ENCODE data around the gene CKM.

Gene CKM

DNA sequence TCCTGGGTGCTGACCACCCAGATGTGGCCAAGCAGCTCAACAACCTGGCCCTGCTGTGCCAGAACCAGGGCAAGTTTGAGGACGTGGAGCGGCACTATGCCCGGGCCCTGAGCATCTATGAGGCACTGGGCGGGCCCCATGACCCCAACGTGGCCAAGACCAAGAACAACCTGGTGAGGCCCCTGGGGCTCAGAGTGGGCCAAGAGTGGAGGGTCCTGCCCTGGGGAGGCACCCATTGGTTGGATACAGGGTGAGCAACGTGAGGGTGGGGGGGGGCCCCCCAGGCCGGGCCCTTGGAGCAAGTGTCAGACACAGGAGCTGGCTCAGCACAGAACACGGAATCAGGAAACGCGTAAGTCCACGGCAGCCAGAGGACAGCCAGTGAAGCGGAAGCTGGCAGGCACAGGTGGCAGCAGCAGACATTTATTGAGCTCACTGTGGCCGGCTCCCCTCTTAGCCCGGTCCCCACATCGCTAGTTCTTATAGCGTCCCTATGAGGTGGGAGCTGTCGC lies 26.8 kb upstream of the CKM start:
- TF ChIP-seq, protein P1, sequence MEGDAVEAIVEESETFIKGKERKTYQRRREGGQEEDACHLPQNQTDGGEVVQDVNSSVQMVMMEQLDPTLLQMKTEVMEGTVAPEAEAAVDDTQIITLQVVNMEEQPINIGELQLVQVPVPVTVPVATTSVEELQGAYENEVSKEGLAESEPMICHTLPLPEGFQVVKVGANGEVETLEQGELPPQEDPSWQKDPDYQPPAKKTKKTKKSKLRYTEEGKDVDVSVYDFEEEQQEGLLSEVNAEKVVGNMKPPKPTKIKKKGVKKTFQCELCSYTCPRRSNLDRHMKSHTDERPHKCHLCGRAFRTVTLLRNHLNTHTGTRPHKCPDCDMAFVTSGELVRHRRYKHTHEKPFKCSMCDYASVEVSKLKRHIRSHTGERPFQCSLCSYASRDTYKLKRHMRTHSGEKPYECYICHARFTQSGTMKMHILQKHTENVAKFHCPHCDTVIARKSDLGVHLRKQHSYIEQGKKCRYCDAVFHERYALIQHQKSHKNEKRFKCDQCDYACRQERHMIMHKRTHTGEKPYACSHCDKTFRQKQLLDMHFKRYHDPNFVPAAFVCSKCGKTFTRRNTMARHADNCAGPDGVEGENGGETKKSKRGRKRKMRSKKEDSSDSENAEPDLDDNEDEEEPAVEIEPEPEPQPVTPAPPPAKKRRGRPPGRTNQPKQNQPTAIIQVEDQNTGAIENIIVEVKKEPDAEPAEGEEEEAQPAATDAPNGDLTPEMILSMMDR (IDR thresholded peaks at IDR 0.05) = no peak
- no peak for TF ChIP-seq ZFX (IDR thresholded peaks at IDR 0.05; ENCODE audit: borderline replicate concordance)

DNA sequence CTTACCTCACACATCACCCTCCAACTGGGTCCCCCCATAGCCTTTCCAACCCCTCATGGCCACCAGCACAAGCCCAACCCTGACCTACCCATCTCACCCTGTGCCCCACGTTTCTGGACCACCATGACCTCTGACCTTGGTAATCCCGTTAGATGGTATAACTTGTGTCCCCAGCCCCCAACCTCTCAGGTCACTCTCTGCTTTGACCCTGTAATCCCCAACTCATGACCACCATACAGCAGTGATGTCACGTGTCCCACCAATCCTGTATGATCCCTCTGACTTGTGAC lies 26.4 kb upstream of the CKM start:
- no peak overlapping the region for H3K27ac ChIP-seq
- TF ChIP-seq, protein P1 (IDR thresholded peaks at IDR 0.05) = no peak
- no peak for TF ChIP-seq ZFX (IDR thresholded peaks at IDR 0.05; ENCODE audit: borderline replicate concordance)

More for the DNA sequence above, 26.8 kb upstream of the CKM start:
- H3K27ac ChIP-seq = 0 out of 2 replicates have a peak overlapping the region, but pooled peaks have one; percentile 10

DNA sequence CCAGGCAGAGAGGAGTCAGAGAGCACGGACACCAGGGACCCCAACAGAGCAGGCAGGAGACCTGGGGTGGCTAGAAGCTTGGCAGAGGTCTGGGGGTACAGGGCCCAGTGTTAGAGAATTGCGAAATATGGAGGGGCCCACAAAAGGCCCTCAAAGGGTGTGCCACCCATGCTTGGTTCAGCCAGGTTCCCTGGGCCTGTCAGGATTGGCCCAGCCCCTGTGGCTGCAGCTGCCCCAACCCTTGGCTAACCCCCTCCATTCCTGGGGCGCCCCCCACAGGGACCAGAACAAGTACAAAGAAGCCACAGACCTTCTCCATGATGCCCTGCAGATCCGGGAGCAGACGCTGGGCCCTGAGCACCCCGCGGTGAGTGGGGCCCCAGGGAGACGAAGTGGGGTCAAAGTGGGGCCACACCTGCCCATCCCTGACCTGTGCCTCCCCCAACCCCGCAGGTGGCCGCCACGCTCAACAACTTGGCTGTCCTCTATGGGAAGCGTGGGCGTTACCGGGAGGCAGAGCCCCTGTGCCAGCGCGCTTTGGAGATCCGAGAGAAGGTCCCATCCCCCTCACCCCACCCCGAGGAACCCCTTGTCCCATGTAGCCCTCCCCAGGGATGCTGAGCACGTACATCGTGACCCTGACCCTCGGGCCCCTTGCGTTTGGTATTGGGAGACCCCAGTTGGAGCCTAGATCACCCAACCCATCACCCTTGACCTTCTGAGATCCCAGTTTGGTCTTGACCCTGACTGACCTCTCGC lies 25.9 kb upstream of the CKM start:
- TF ChIP-seq, protein P1 (IDR thresholded peaks at IDR 0.05) = no peak
- TF ChIP-seq ZFX (IDR thresholded peaks at IDR 0.05; ENCODE audit: borderline replicate concordance) = no peak
- H3K27ac ChIP-seq = no peak overlapping the region

DNA sequence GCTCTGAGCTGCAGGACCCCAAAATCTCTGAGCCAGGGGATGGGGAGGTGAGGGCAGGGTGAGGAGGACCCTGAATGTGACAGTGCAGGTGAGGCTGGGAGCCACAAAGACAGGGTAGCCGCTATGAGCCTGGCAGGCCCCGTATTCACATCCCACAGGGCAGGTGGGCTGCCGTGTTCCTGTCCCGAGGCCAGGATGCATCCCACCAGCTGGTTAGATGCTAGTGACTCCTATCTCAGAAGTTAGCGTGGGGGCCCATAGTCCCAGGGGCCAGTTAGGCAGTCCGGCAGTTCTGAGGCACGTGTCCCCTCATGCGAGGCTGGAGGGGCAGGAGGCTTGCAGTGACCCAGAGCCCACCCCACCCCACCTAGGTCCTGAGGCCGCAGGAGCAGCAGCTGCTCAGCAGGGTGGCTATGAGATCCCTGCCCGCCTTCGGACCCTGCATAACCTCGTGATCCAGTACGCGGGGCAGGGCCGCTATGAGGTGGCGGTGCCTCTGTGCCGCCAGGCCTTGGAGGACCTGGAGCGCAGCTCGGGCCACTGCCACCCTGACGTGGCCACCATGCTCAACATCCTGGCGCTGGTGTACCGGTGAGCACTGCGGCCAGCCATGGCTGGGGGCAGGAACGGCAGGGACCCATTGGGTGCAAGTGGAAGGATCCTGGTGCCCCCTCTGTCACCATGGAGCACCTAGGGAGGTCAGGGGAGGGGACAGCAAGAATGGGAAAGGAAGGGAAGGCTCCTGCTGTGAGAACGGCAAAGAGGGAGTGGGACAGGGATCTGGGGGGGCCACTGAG lies 25.1 kb upstream of the CKM start:
- TF ChIP-seq ZFX (IDR thresholded peaks at IDR 0.05; ENCODE audit: borderline replicate concordance) = no peak
- TF ChIP-seq, protein P1 (IDR thresholded peaks at IDR 0.05) = no peak
- H3K27ac ChIP-seq = no peak overlapping the region

DNA sequence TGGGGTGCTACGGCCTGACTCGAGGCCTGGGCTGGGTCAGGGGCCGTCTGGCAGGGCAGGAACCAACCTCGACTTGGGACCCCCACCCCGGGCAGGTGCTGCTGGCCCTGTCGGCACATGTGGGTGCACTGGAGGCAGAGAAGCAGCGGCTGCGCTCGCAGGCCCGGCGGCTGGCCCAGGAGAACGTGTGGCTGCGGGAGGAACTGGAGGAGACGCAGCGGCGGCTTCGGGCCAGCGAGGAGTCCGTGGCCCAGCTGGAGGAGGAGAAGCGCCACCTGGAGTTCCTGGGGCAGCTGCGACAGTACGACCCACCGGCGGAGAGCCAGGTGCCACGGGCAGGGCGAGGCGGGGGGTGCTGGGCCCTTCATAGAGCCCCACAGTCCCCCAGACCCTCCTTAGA lies 23.8 kb upstream of the CKM start:
- TF ChIP-seq ZFX (IDR thresholded peaks at IDR 0.05; ENCODE audit: borderline replicate concordance) = no peak
- TF ChIP-seq, protein P1 (IDR thresholded peaks at IDR 0.05) = peak; percentile 61
- H3K27ac ChIP-seq = no peak overlapping the region

DNA sequence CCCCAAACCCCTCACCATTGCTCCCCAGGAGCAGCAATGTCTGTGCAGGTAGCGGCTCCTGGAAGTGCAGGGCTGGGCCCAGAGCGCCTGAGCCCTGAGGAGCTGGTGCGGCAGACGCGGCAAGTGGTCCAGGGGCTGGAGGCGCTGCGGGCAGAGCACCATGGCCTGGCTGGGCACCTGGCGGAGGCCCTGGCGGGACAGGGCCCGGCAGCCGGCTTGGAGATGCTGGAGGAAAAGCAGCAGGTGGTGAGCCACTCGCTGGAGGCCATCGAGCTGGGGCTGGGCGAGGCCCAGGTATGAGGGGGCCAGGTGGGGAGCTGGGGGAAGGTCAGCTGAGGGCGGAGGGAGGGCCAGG lies 22.8 kb upstream of the CKM start:
- no peak for TF ChIP-seq ZFX (IDR thresholded peaks at IDR 0.05; ENCODE audit: borderline replicate concordance)
- TF ChIP-seq, protein P1 (IDR thresholded peaks at IDR 0.05) = no peak

More for the DNA sequence above, 22.8 kb upstream of the CKM start:
- no peak overlapping the region for H3K27ac ChIP-seq
